ENCODE results near the gene PHETA1. TPM values are rescaled to one million over a fixed set of nuclear protein-coding genes. Genes with fewer than 3 reads are reported as not detected.
A peak's percentile ranks its signal among the peaks of the same experiment; 100 is the strongest.

PHETA1 gene
- total RNA-seq, 1 experiment from 2014 or later = 12.4 TPM

DNA sequence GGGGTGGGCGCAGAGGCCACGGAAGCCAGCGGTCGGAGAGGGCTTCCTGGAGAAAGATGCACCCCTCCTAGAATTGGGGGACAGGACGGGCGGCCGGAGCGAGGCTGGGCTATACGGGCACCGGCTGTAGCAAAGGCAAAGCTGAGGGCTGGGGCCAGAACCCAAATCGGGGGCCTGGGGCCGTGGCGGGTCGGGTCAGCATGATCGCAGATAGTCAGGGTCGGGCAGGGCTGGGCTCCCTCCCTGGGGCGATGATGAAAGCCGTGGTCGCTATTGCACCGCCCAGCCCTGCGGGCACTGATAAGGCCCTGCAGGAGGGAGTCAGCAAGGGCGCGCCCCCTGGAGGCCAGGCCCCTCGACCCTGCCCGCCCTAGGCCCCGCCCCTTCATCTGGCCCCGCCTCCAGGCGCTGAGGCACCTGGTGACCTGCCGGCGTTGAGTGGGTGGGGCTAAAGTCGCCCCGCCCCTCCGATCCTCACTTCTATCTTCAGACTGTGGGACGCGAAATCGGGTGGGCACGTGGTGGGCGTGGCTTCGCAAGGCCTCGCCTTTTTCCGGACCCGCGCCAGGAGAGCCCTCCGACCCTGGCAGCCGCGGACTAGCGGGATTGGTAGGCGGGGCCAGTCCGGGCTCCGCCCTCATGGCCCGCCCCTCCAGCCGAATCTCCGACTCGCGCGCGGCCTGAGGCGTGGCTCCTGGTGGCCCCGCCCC, 36.4 kb upstream of the PHETA1 start (continued):
- TF ChIP-seq, protein P1, sequence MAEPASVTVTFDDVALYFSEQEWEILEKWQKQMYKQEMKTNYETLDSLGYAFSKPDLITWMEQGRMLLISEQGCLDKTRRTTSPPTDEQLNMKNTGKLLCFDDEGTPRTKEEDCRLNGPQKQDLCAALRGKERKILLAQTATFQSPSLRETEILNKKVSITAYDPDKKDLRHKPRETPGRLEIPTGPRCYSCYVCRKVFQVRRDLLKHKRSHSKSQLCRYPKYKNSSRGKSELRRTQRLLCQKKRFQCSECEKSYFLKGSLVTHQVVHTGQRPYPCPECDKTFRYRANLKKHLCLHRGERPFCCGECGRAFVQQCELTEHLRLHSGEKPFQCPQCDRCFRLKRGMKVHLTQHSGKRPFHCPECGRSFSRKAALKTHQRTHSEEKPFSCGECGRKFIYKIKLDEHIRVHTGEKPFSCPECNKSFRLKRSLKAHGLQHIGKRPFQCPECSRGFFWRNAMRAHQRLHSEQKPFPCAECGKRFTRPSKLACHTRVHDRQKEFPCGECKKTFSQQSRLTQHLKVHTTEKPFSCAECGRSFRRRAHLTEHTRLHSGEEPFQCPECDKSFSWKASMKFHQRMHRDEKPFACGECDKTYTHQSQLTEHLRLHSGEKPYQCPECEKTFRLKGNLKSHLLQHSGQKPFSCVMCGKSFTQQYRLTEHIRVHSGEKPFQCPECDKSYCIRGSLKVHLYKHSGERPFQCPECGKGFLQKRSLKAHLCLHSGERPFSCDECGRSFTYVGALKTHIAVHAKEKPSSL (CRISPR knock-in tag; conservative IDR thresholded peaks at IDR 0.05) = no peak
- TF ChIP-seq ZBTB21 (CRISPR knock-in tag; IDR thresholded peaks at IDR 0.05; ENCODE audit: borderline replicate concordance) (no peak), SMAD3 (CRISPR knock-in tag; IDR thresholded peaks at IDR 0.05; ENCODE audit: borderline replicate concordance) (no peak), SMAD4 (CRISPR knock-in tag; IDR thresholded peaks at IDR 0.05) (no peak), TEAD1 (CRISPR knock-in tag; IDR thresholded peaks at IDR 0.05) (0 out of 2 replicates have a peak, but pooled peaks have one; percentile 15), KAT7 (CRISPR knock-in tag; IDR thresholded peaks at IDR 0.05; ENCODE audit: borderline replicate concordance) (no peak), MYBL2 (CRISPR knock-in tag; IDR thresholded peaks at IDR 0.05) (no peak), ATF1 (CRISPR knock-in tag; IDR thresholded peaks at IDR 0.05) (no peak), FOXK1 (CRISPR knock-in tag; IDR thresholded peaks at IDR 0.05) (no peak), FOXP1 (CRISPR knock-in tag; IDR thresholded peaks at IDR 0.05; ENCODE audit: borderline replicate concordance) (no peak), ESRRA (CRISPR knock-in tag; IDR thresholded peaks at IDR 0.05; ENCODE audit: borderline replicate concordance) (no peak), NFE2L1 (CRISPR knock-in tag; IDR thresholded peaks at IDR 0.05) (no peak), SOX15 (CRISPR knock-in tag; IDR thresholded peaks at IDR 0.05) (no peak)
- TF ChIP-seq, protein P2, sequence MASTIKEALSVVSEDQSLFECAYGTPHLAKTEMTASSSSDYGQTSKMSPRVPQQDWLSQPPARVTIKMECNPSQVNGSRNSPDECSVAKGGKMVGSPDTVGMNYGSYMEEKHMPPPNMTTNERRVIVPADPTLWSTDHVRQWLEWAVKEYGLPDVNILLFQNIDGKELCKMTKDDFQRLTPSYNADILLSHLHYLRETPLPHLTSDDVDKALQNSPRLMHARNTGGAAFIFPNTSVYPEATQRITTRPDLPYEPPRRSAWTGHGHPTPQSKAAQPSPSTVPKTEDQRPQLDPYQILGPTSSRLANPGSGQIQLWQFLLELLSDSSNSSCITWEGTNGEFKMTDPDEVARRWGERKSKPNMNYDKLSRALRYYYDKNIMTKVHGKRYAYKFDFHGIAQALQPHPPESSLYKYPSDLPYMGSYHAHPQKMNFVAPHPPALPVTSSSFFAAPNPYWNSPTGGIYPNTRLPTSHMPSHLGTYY (CRISPR knock-in tag; IDR thresholded peaks at IDR 0.05) = no peak; the same call in 1 of the 2 replicates
- TF ChIP-seq, protein P3, sequence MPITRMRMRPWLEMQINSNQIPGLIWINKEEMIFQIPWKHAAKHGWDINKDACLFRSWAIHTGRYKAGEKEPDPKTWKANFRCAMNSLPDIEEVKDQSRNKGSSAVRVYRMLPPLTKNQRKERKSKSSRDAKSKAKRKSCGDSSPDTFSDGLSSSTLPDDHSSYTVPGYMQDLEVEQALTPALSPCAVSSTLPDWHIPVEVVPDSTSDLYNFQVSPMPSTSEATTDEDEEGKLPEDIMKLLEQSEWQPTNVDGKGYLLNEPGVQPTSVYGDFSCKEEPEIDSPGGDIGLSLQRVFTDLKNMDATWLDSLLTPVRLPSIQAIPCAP (CRISPR knock-in tag; IDR thresholded peaks at IDR 0.05) = no peak
- TF ChIP-seq, protein P4, sequence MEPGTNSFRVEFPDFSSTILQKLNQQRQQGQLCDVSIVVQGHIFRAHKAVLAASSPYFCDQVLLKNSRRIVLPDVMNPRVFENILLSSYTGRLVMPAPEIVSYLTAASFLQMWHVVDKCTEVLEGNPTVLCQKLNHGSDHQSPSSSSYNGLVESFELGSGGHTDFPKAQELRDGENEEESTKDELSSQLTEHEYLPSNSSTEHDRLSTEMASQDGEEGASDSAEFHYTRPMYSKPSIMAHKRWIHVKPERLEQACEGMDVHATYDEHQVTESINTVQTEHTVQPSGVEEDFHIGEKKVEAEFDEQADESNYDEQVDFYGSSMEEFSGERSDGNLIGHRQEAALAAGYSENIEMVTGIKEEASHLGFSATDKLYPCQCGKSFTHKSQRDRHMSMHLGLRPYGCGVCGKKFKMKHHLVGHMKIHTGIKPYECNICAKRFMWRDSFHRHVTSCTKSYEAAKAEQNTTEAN (CRISPR knock-in tag; IDR thresholded peaks at IDR 0.05) = 0 out of 2 replicates have a peak, but pooled peaks have one; percentile 11
- TF ChIP-seq, protein P5, sequence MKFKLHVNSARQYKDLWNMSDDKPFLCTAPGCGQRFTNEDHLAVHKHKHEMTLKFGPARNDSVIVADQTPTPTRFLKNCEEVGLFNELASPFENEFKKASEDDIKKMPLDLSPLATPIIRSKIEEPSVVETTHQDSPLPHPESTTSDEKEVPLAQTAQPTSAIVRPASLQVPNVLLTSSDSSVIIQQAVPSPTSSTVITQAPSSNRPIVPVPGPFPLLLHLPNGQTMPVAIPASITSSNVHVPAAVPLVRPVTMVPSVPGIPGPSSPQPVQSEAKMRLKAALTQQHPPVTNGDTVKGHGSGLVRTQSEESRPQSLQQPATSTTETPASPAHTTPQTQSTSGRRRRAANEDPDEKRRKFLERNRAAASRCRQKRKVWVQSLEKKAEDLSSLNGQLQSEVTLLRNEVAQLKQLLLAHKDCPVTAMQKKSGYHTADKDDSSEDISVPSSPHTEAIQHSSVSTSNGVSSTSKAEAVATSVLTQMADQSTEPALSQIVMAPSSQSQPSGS (CRISPR knock-in tag; IDR thresholded peaks at IDR 0.05; ENCODE audit: borderline replicate concordance, low read depth) = no peak
- TF ChIP-seq, protein P6, sequence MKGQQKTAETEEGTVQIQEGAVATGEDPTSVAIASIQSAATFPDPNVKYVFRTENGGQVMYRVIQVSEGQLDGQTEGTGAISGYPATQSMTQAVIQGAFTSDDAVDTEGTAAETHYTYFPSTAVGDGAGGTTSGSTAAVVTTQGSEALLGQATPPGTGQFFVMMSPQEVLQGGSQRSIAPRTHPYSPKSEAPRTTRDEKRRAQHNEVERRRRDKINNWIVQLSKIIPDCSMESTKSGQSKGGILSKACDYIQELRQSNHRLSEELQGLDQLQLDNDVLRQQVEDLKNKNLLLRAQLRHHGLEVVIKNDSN (CRISPR knock-in tag; IDR thresholded peaks at IDR 0.05) = peak; percentile 91
- TF ChIP-seq, protein P7, sequence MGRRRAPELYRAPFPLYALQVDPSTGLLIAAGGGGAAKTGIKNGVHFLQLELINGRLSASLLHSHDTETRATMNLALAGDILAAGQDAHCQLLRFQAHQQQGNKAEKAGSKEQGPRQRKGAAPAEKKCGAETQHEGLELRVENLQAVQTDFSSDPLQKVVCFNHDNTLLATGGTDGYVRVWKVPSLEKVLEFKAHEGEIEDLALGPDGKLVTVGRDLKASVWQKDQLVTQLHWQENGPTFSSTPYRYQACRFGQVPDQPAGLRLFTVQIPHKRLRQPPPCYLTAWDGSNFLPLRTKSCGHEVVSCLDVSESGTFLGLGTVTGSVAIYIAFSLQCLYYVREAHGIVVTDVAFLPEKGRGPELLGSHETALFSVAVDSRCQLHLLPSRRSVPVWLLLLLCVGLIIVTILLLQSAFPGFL (CRISPR knock-in tag; IDR thresholded peaks at IDR 0.05; ENCODE audit: borderline replicate concordance) = no peak
- TF ChIP-seq, protein P8, sequence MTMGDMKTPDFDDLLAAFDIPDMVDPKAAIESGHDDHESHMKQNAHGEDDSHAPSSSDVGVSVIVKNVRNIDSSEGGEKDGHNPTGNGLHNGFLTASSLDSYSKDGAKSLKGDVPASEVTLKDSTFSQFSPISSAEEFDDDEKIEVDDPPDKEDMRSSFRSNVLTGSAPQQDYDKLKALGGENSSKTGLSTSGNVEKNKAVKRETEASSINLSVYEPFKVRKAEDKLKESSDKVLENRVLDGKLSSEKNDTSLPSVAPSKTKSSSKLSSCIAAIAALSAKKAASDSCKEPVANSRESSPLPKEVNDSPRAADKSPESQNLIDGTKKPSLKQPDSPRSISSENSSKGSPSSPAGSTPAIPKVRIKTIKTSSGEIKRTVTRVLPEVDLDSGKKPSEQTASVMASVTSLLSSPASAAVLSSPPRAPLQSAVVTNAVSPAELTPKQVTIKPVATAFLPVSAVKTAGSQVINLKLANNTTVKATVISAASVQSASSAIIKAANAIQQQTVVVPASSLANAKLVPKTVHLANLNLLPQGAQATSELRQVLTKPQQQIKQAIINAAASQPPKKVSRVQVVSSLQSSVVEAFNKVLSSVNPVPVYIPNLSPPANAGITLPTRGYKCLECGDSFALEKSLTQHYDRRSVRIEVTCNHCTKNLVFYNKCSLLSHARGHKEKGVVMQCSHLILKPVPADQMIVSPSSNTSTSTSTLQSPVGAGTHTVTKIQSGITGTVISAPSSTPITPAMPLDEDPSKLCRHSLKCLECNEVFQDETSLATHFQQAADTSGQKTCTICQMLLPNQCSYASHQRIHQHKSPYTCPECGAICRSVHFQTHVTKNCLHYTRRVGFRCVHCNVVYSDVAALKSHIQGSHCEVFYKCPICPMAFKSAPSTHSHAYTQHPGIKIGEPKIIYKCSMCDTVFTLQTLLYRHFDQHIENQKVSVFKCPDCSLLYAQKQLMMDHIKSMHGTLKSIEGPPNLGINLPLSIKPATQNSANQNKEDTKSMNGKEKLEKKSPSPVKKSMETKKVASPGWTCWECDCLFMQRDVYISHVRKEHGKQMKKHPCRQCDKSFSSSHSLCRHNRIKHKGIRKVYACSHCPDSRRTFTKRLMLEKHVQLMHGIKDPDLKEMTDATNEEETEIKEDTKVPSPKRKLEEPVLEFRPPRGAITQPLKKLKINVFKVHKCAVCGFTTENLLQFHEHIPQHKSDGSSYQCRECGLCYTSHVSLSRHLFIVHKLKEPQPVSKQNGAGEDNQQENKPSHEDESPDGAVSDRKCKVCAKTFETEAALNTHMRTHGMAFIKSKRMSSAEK (CRISPR knock-in tag; IDR thresholded peaks at IDR 0.05; ENCODE audit: borderline replicate concordance) = no peak
- TF ChIP-seq, protein P9, sequence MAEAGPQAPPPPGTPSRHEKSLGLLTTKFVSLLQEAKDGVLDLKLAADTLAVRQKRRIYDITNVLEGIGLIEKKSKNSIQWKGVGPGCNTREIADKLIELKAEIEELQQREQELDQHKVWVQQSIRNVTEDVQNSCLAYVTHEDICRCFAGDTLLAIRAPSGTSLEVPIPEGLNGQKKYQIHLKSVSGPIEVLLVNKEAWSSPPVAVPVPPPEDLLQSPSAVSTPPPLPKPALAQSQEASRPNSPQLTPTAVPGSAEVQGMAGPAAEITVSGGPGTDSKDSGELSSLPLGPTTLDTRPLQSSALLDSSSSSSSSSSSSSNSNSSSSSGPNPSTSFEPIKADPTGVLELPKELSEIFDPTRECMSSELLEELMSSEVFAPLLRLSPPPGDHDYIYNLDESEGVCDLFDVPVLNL (CRISPR knock-in tag; IDR thresholded peaks at IDR 0.05; ENCODE audit: borderline replicate concordance, low read depth) = no peak
- TF ChIP-seq, protein P10, sequence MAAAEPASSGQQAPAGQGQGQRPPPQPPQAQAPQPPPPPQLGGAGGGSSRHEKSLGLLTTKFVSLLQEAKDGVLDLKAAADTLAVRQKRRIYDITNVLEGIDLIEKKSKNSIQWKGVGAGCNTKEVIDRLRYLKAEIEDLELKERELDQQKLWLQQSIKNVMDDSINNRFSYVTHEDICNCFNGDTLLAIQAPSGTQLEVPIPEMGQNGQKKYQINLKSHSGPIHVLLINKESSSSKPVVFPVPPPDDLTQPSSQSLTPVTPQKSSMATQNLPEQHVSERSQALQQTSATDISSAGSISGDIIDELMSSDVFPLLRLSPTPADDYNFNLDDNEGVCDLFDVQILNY (CRISPR knock-in tag; IDR thresholded peaks at IDR 0.05) = no peak; the same call in 1 of the 2 replicates

Measured in WTC11 (cell line).